BJ (cell line): Measurements from ENCODE around the gene CHRNA4. TPM values are rescaled to one million over a fixed set of nuclear protein-coding genes. Genes with fewer than 3 reads are reported as not detected.

Experiments
- CTCF ChIA-PET: fragments of 350-600 bp; formaldehyde crosslinking; extraction: SDS; loops from one replicate; lab custom pipeline; 2021; ENCODE audit warnings: antibody characterized with exemption, inconsistent platforms; lab: Yijun Ruan, JAX
- POLR2A ChIA-PET: fragments of 300-600 bp; sonication (Branson Sonifier 250); formaldehyde crosslinking; extraction: SDS; loops from one replicate; lab custom pipeline; 2021; ENCODE audit warnings: antibody characterized with exemption; lab: Charles Lee
- DNase-seq: peaks from one replicate; pipeline ENCODE4 v3.0.0-alpha.2; 2011; ENCODE audit warnings: low read depth
- H3K27me3 ChIP-seq: 2 replicates; pipeline ENCODE4 v1.6.0; 2011; ENCODE audit warnings: low read length; ENCODE audit not compliant: control insufficient read depth, insufficient read depth
- H3K36me3 ChIP-seq: 2 replicates; pipeline ENCODE4 v1.5.1; 2011; ENCODE audit warnings: low read length; ENCODE audit not compliant: control insufficient read depth, insufficient read depth
- H3K4me3 ChIP-seq: 2 replicates; pipeline ENCODE4 v1.5.1; 2011; ENCODE audit warnings: low read depth, mild to moderate bottlenecking, control low read depth, low read length
- CTCF ChIP-seq: IDR thresholded peaks from 2 replicates; pipeline ENCODE4 v1.5.1; 2011; ENCODE audit warnings: low read depth, mild to moderate bottlenecking, control low read depth, inconsistent platforms, low read length, moderate library complexity; ENCODE audit not compliant: insufficient read depth
- polyA plus RNA-seq: library from polyadenylated mRNA; depleted of rRNA; stranded (reverse); fragments of >200 nt; gene quantifications from 2 replicates; pipeline ENCODE4 v1.2.3, GENCODE V29; 2011

The CHRNA4 gene
- polyA plus RNA-seq, 1 experiment = not detected

- DNase-seq = no peak
- Histone ChIP-seq H3K27me3 (no peaks in the 10 kb centered on the region), H3K36me3 (no peaks in the 10 kb centered on the region), H3K4me3 (no peak overlapping the region)
- POLR2A ChIA-PET = no interaction called here
- no peak for TF ChIP-seq CTCF
- CTCF ChIA-PET = interaction anchor here (0.7 kb wide), 1 partner anchor 22 kb away, joined by 3 read pairs; no protein-coding TSS in a partner anchor
Observed at GRCh38 chr20:63404129-63405085, 43.3 kb upstream of the CHRNA4 start.

GRCh38 chr20:63403403-63404105 is 42.4 kb upstream of the CHRNA4 start:
- POLR2A ChIA-PET = no interaction called here
- no peak for TF ChIP-seq CTCF

GRCh38 chr20:63402860-63403220 is 41.7 kb upstream of the CHRNA4 start:
- no peak for TF ChIP-seq CTCF
- Histone ChIP-seq H3K36me3 (no peaks in the 10 kb centered on the region), H3K4me3 (no peak overlapping the region), H3K27me3 (no peaks in the 10 kb centered on the region)
- ChIA-PET POLR2A (no interaction called here), CTCF (interaction anchor here (1.0 kb wide), 1 partner anchor 9 kb away, joined by 4 read pairs; no protein-coding TSS in a partner anchor)
- no peak for DNase-seq

More at GRCh38 chr20:63403403-63404105, 42.4 kb upstream of the CHRNA4 start:
- no peak for DNase-seq
- Histone ChIP-seq H3K36me3 (no peaks in the 10 kb centered on the region), H3K27me3 (no peaks in the 10 kb centered on the region), H3K4me3 (no peak overlapping the region)
- CTCF ChIA-PET = no interaction called here

GRCh38 chr20:63402181-63402859 is 41.2 kb upstream of the CHRNA4 start:
- CTCF ChIA-PET = interaction anchor here (1.0 kb wide), 1 partner anchor 8 kb away, joined by 4 read pairs; no protein-coding TSS in a partner anchor

More at GRCh38 chr20:63402181-63402859, 41.2 kb upstream of the CHRNA4 start:
- no peak for TF ChIP-seq CTCF
- H3K27me3 ChIP-seq = no peaks in the 10 kb centered on the region
- DNase-seq = no peak
- no peaks in the 10 kb centered on the region for H3K36me3 ChIP-seq
- POLR2A ChIA-PET = no interaction called here
- no peak overlapping the region for H3K4me3 ChIP-seq
